Liver (tissue), 10 donors: ENCODE results near the gene GALNT17. TPM values are rescaled to one million over a fixed set of nuclear protein-coding genes. Genes with fewer than 3 reads are reported as not detected.

Source experiments
- DNase-seq: peaks from one replicate; pipeline ENCODE4 v3.0.0-alpha.2; 2017; ENCODE audit warnings: low spot score
- H3K27ac ChIP-seq, 2 donors: one replicate each; pipeline ENCODE4 v1.7.0; 2013; ENCODE audit warnings: inconsistent platforms in 2 of 2, low read length in 2 of 2, control low read depth in 1 of 2, low read depth in 1 of 2, mild to moderate bottlenecking in 1 of 2
- H3K27me3 ChIP-seq, 4 donors: one replicate each; pipeline versions ENCODE4 v1.6.1 to v1.7.0; 2013; ENCODE audit warnings: low read length in 3 of 4, inconsistent platforms in 1 of 4, mild to moderate bottlenecking in 1 of 4, moderate library complexity in 1 of 4; ENCODE audit not compliant: control insufficient read depth in 4 of 4, insufficient read depth in 4 of 4
- H3K36me3 ChIP-seq, 4 donors: one replicate each; pipeline versions ENCODE4 v1.6.1 to v1.7.0; 2013; ENCODE audit warnings: low read length in 3 of 4, mild to moderate bottlenecking in 3 of 4, low read depth in 1 of 4, moderate library complexity in 1 of 4; ENCODE audit not compliant: control insufficient read depth in 4 of 4, insufficient read depth in 3 of 4
- H3K4me1 ChIP-seq, 4 donors: one replicate each; pipeline versions ENCODE4 v1.6.1 to v1.7.0; 2013; ENCODE audit warnings: low read length in 3 of 4, mild to moderate bottlenecking in 3 of 4, moderate library complexity in 1 of 4; ENCODE audit not compliant: control insufficient read depth in 4 of 4, insufficient read depth in 4 of 4
- H3K4me3 ChIP-seq, 3 donors: one replicate each; pipeline versions ENCODE4 v1.6.1 to v1.7.0; 2013; ENCODE audit warnings: low read length in 3 of 3, control low read depth in 1 of 3, low read depth in 1 of 3, mild to moderate bottlenecking in 1 of 3
- H3K9ac ChIP-seq, 2 donors: one replicate each; pipeline ENCODE4 v1.7.0; 2013; ENCODE audit warnings: low read length in 2 of 2, mild to moderate bottlenecking in 2 of 2, moderate library complexity in 2 of 2, control low read depth in 1 of 2, low read depth in 1 of 2
- H3K9me3 ChIP-seq, 4 donors: one replicate each; pipeline versions ENCODE4 v1.6.1 to v1.7.0; 2013; ENCODE audit warnings: low read length in 3 of 4; ENCODE audit not compliant: control insufficient read depth in 4 of 4
- ATF3 ChIP-seq: IDR thresholded peaks from 2 replicates; pipeline ENCODE4 v1.6.1; 2016; ENCODE audit warnings: antibody characterized with exemption
- CTCF ChIP-seq: fragments of 150-350 bp; IDR thresholded peaks from 2 replicates; pipeline ENCODE4 v1.5.1; 2017; ENCODE audit warnings: improper control_type of control experiment, low read depth, low read length; ENCODE audit not compliant: missing input control
- FOXA2 ChIP-seq: IDR thresholded peaks from 2 replicates; pipeline ENCODE4 v1.6.1; 2016; ENCODE audit warnings: antibody characterized with exemption
- GABPA ChIP-seq, 2 donors: IDR thresholded peaks in 1 of 2; conservative IDR thresholded peaks in 1 of 2; 2 replicates each; pipeline ENCODE4 v1.6.1; 2016; ENCODE audit warnings: antibody characterized with exemption in 2 of 2, mild to moderate bottlenecking in 1 of 2, moderate library complexity in 1 of 2
- HNF4A ChIP-seq, 2 donors: conservative IDR thresholded peaks; 2 replicates each; pipeline ENCODE4 v1.6.1; 2016; ENCODE audit warnings: antibody characterized with exemption in 2 of 2, mild to moderate bottlenecking in 2 of 2
- NR2F2 ChIP-seq: IDR thresholded peaks from 2 replicates; pipeline ENCODE4 v1.6.1; 2016; ENCODE audit warnings: antibody characterized with exemption
- RAD21 ChIP-seq, 2 donors: IDR thresholded peaks; 2 replicates each; pipeline ENCODE4 v1.6.1; 2016; ENCODE audit warnings: antibody characterized with exemption in 2 of 2, mild to moderate bottlenecking in 2 of 2
- REST ChIP-seq: IDR thresholded peaks from 2 replicates; pipeline ENCODE4 v1.6.1; 2016; ENCODE audit warnings: antibody characterized with exemption, mild to moderate bottlenecking
- RXRA ChIP-seq, 2 donors: IDR thresholded peaks; 2 replicates each; pipeline ENCODE4 v1.6.1; 2017 to 2018; ENCODE audit warnings: antibody characterized with exemption in 2 of 2, mild to moderate bottlenecking in 1 of 2
- YY1 ChIP-seq: IDR thresholded peaks from 2 replicates; pipeline ENCODE4 v1.6.1; 2016; ENCODE audit warnings: antibody characterized with exemption, mild to moderate bottlenecking
- ZBTB33 ChIP-seq: IDR thresholded peaks from 2 replicates; pipeline ENCODE4 v1.6.1; 2016; ENCODE audit warnings: antibody characterized with exemption
- WGBS: extraction: QIAGEN DNeasy Blood & Tissue Kit; methylation state at CpG from one replicate; pipeline ENCODE4 v1.1.7; 2013; 5-methylcytosine and 5-hydroxymethylcytosine counted together
- polyA plus RNA-seq, 2 donors: library from polyadenylated mRNA; stranded (reverse) in 1 of 2; unstranded in 1 of 2; fragments of 200-250 nt in 1 of 2; fragments of >200 nt in 1 of 2; fragmentation: Nextera tagmentation in 1 of 2; extraction: Ambion mirVana in 1 of 2; gene quantifications; one replicate each; pipeline versions ENCODE4 v1.2.1 to v1.2.3, GENCODE V29; 2013 to 2015
- small RNA-seq: library from RNA; depleted of rRNA; stranded (forward); fragments of <200 nt; gene quantifications from one replicate; pipeline ENCODE3, GENCODE V24; 2014
- total RNA-seq, 2 donors: library from RNA; depleted of rRNA; stranded (reverse); fragments of >200 nt; gene quantifications; one replicate each; pipeline ENCODE4 v1.2.3, GENCODE V29; 2014
- donor health status: healthy.
- donor health status: healthy.
- donor health status: healthy.
- donor health status: healthy.
- donor health status: healthy.

Gene GALNT17
- total and polyA plus RNA-seq, 4 donors = 0.10 to 0.42 (median 0.37) TPM; not detected in 1

- no peak for DNase-seq
- Histone ChIP-seq H3K36me3 (no peaks in the 10 kb centered on the region), H3K4me1 (peaks cover 2 to 8% (median 3%) of the 10 kb centered on the region in 4 donors), H3K27ac (no peak overlapping the region), H3K9me3 (peaks cover 0 to 3% (median 0%) of the 10 kb centered on the region in 4 donors), H3K4me3 (no peak overlapping the region), H3K27me3 (peaks cover 0 to 2% (median 2%) of the 10 kb centered on the region in 4 donors), H3K9ac (no peak overlapping the region)
- TF ChIP-seq NR2F2 (no peak), ATF3 (no peak), ZBTB33 (no peak), CTCF (no peak), YY1 (no peak), RAD21 (IDR thresholded peaks at IDR 0.05) (no peak), GABPA (IDR thresholded peaks at IDR 0.05 in 1 of 2, conservative IDR thresholded peaks at IDR 0.05 in 1 of 2) (no peak), REST (no peak), FOXA2 (no peak), RXRA (IDR thresholded peaks at IDR 0.05) (no peak)
- 76% methylated on average over 4 of the region's 4 CpGs for WGBS
Observed at GRCh38 chr7:71754828-71755227, 622.9 kb downstream of the GALNT17 start.

- Histone ChIP-seq H3K27ac (no peak overlapping the region), H3K4me1 (no peaks in the 10 kb centered on the region), H3K36me3 (no peaks in the 10 kb centered on the region), H3K9me3 (peaks cover 0 to 2% (median under 1%) of the 10 kb centered on the region in 4 donors), H3K27me3 (no peaks in the 10 kb centered on the region), H3K4me3 (no peak overlapping the region), H3K9ac (no peak overlapping the region)
- DNase-seq = no peak
- TF ChIP-seq HNF4A (conservative IDR thresholded peaks at IDR 0.05) (no peak), RXRA (IDR thresholded peaks at IDR 0.05) (no peak), RAD21 (IDR thresholded peaks at IDR 0.05) (no peak), YY1 (no peak), FOXA2 (no peak)
Observed at GRCh38 chr7:71761336-71761735, 629.4 kb downstream of the GALNT17 start.

Small RNA genes lying within 50 kb of the gene (small RNA-seq; reads per million reads assigned to genes)
- not detected for gene MIR3914-1
- gene RN7SKP75 = not detected
